HG02798 (cell line): ENCODE data around the gene GZF1.

ENCODE experiments used
- ATAC-seq: cut with Tn5 transposase; IDR thresholded peaks from one replicate; pipeline ENCODE4 v1.9.1; 2021; ENCODE audit warnings: mild to moderate bottlenecking; ENCODE audit not compliant: unreplicated experiment, poor library complexity

GZF1 gene

GRCh38 chr20:23403751-23404150 is 41.8 kb downstream of the GZF1 start:
- no peak for ATAC-seq

- no peak for ATAC-seq
Measured at GRCh38 chr20:23404196-23404595, 42.2 kb downstream of the GZF1 start.

- no peak for ATAC-seq
Measured at GRCh38 chr20:23406880-23407279, 44.9 kb downstream of the GZF1 start.

- ATAC-seq, result peak; percentile 88
Measured at GRCh38 chr20:23407781-23408464, 45.9 kb downstream of the GZF1 start.

GRCh38 chr20:23408957-23409356 is 47.0 kb downstream of the GZF1 start:
- ATAC-seq, result no peak

- no peak for ATAC-seq
Measured at GRCh38 chr20:23409800-23410199, 47.8 kb downstream of the GZF1 start.

GRCh38 chr20:23410916-23411695 is 49.1 kb downstream of the GZF1 start:
- no peak for ATAC-seq

- ATAC-seq, result no peak
Measured at GRCh38 chr20:23412026-23412425, 50.0 kb downstream of the GZF1 start.

GRCh38 chr20:23413862-23414422 is 52.0 kb downstream of the GZF1 start:
- ATAC-seq, result no peak

- no peak for ATAC-seq
Measured at GRCh38 chr20:23414526-23415188, 52.7 kb downstream of the GZF1 start.

GRCh38 chr20:23415555-23415954 is 53.6 kb downstream of the GZF1 start:
- ATAC-seq, result no peak

- no peak for ATAC-seq
Measured at GRCh38 chr20:23415959-23416583, 54.1 kb downstream of the GZF1 start.

- ATAC-seq, result no peak
Measured at GRCh38 chr20:23417861-23418260, 55.9 kb downstream of the GZF1 start.

GRCh38 chr20:23419657-23419994 is 57.6 kb downstream of the GZF1 start:
- no peak for ATAC-seq

GRCh38 chr20:23419995-23420901 is 58.3 kb downstream of the GZF1 start:
- ATAC-seq, result peak; percentile 31

- ATAC-seq, result peak; percentile 98
Measured at GRCh38 chr20:23420943-23421931, 59.3 kb downstream of the GZF1 start, which contains the start of gene NAPB. TSS of gene NAPB (minus strand) at chr20:23421488. CDS start at chr20:23421402, 86 bp downstream.
